Mucosa of descending colon (tissue), 3 donors: ENCODE data around the gene CENPP. TPM values are rescaled to one million over a fixed set of nuclear protein-coding genes. Genes with fewer than 3 reads are reported as not detected.

Experiments
- ATAC-seq: fragments of 200-7000 bp; cut with Tn5 transposase; one replicate; pipeline ENCODE4 v1.9.1; 2020; ENCODE audit warnings: mild to moderate bottlenecking, moderate library complexity
- DNase-seq, 3 donors: peaks; one replicate each; pipeline ENCODE4 v3.0.0-alpha.2; 2020
- H3K36me3 ChIP-seq: fragments of 200-600 bp; one replicate; pipeline ENCODE4 v1.8.0; 2021; ENCODE audit warnings: low read depth, mild to moderate bottlenecking
- H3K4me1 ChIP-seq: fragments of 200-600 bp; one replicate; pipeline ENCODE4 v1.8.0; 2021; ENCODE audit warnings: low read depth, mild to moderate bottlenecking
- H3K4me3 ChIP-seq: fragments of 200-600 bp; one replicate; pipeline ENCODE4 v1.8.0; 2021; ENCODE audit warnings: mild to moderate bottlenecking
- H3K9me3 ChIP-seq: fragments of 200-600 bp; one replicate; pipeline ENCODE4 v1.8.0; 2021; ENCODE audit warnings: mild to moderate bottlenecking
- CTCF ChIP-seq: fragments of 200-600 bp; IDR thresholded peaks from one replicate; pipeline ENCODE4 v1.8.0; 2022; ENCODE audit warnings: antibody characterized with exemption, mild to moderate bottlenecking
- intact Hi-C, 2 donors: fragments of 100-400 bp; cut with DNase I in 1 of 2; cut with micrococcal nuclease in 1 of 2; formaldehyde crosslinking; loops; one replicate each; pipeline versions ENCODE4 v1.11.0 to v1.11.1; 2022; cut with DNase I, micrococcal nuclease
- total RNA-seq, 3 donors: library from RNA; stranded (reverse); fragmentation: NEBNext Ultra II Directional in 2 of 3; extraction: Animal tissue kit (Norgen Biotek cat#: 25700) in 2 of 3; gene quantifications; one replicate each; pipeline versions ENCODE4 v1.2.1 to v1.2.4, GENCODE V29; 2021 to 2023
- donor health status: DM: no; HTN: no; CAD: no; lungs with moderate emphysema.
- donor health status: DM: no; HTN: no; CAD: no.
- donor health status: DM: no; HTN: yes; CAD: no.

Gene CENPP
- total RNA-seq, 3 donors from 2014 or later = 2.0 to 4.9 (median 3.3) TPM

- Histone ChIP-seq H3K4me1 (no peaks in the 10 kb centered on the region), H3K4me3 (no peak overlapping the region), H3K36me3 (no peaks in the 10 kb centered on the region), H3K9me3 (no peaks in the 10 kb centered on the region)
- DNase-seq = no peak
- no peak for ATAC-seq
- intact Hi-C loops = no loop called here
- TF ChIP-seq CTCF = no peak
Measured at GRCh38 chr9:92616199-92616641, 290.5 kb downstream of the CENPP start.

GRCh38 chr9:92616655-92617111 is 290.9 kb downstream of the CENPP start:
- intact Hi-C loops = no loop called here
- Histone ChIP-seq H3K36me3 (no peaks in the 10 kb centered on the region), H3K4me3 (no peak overlapping the region), H3K4me1 (no peaks in the 10 kb centered on the region), H3K9me3 (no peaks in the 10 kb centered on the region)
- ATAC-seq (peak; percentile 39), DNase-seq (no peak)
- no peak for TF ChIP-seq CTCF

- intact Hi-C loops = no loop called here
- H3K36me3 ChIP-seq = no peaks in the 10 kb centered on the region
- no peak for DNase-seq
- TF ChIP-seq CTCF = no peak
- no peak overlapping the region for H3K4me3 ChIP-seq
- no peaks in the 10 kb centered on the region for H3K4me1 ChIP-seq
- ATAC-seq = no peak
- H3K9me3 ChIP-seq = no peaks in the 10 kb centered on the region
Measured at GRCh38 chr9:92617195-92617813, 291.6 kb downstream of the CENPP start.

- no peak for TF ChIP-seq CTCF
- intact Hi-C loops = no loop called here
- H3K4me3 ChIP-seq = no peak overlapping the region
- DNase-seq (no peak), ATAC-seq (no peak)
- H3K4me1 ChIP-seq = no peaks in the 10 kb centered on the region
- H3K36me3 ChIP-seq = no peaks in the 10 kb centered on the region
- H3K9me3 ChIP-seq = no peaks in the 10 kb centered on the region
Measured at GRCh38 chr9:92617951-92618510, 292.3 kb downstream of the CENPP start.

- Histone ChIP-seq H3K4me1 (no peaks in the 10 kb centered on the region), H3K36me3 (no peaks in the 10 kb centered on the region), H3K9me3 (no peaks in the 10 kb centered on the region), H3K4me3 (no peak overlapping the region)
- DNase-seq = no peak
- ATAC-seq = no peak
- intact Hi-C loops = no loop called here
- TF ChIP-seq CTCF = no peak
Measured at GRCh38 chr9:92618633-92619225, 293.0 kb downstream of the CENPP start.
